MCF 10A (cell line): ENCODE data around the gene INIP. TPM values are rescaled to one million over a fixed set of nuclear protein-coding genes. Genes with fewer than 3 reads are reported as not detected.
A peak's percentile ranks its signal among the peaks of the same experiment; 100 is the strongest.

Experiments used
- BruUV-seq: library from RNA; stranded (reverse); fragments of 400-500 nt; replicated peaks from 2 replicates; lab custom pipeline; 2021; lab: Mats Ljungman, UMichigan
- CTCF ChIA-PET: fragments of 300-600 bp; sonication (Branson Sonifier 250); formaldehyde crosslinking; extraction: SDS; loops from one replicate; lab custom pipeline; 2021; ENCODE audit warnings: antibody characterized with exemption, inconsistent platforms; lab: Yijun Ruan, JAX
- POLR2A ChIA-PET: fragments of 300-600, 350-650 bp; sonication (Branson Sonifier 250); formaldehyde crosslinking; extraction: SDS; loops from one replicate; lab custom pipeline; 2020; ENCODE audit warnings: antibody characterized with exemption, inconsistent platforms; lab: Yijun Ruan, JAX
- DNase-seq: peaks from one replicate; pipeline ENCODE4 v3.0.0-alpha.2; 2018; ENCODE audit not compliant: unreplicated experiment
- H3K27ac Mint-ChIP-seq: one replicate; pipeline ENCODE4 v1.8.0; 2022; ENCODE audit warnings: mild to moderate bottlenecking, low read depth, mixed read lengths; ENCODE audit not compliant: unreplicated experiment
- H3K27me3 Mint-ChIP-seq: one replicate; pipeline ENCODE4 v1.8.0; 2022; ENCODE audit warnings: mixed read lengths; ENCODE audit not compliant: insufficient read depth, unreplicated experiment
- H3K36me3 Mint-ChIP-seq: one replicate; pipeline ENCODE4 v1.8.0; 2022; ENCODE audit warnings: mild to moderate bottlenecking, moderate library complexity, mixed read lengths; ENCODE audit not compliant: insufficient read depth, unreplicated experiment
- H3K4me1 Mint-ChIP-seq: one replicate; pipeline ENCODE4 v1.8.0; 2022; ENCODE audit warnings: mixed read lengths; ENCODE audit not compliant: insufficient read depth, unreplicated experiment
- H3K4me3 Mint-ChIP-seq: one replicate; pipeline ENCODE4 v1.8.0; 2022; ENCODE audit warnings: mild to moderate bottlenecking, moderate library complexity, mixed read lengths; ENCODE audit not compliant: unreplicated experiment
- H3K9me3 Mint-ChIP-seq: one replicate; pipeline ENCODE4 v1.8.0; 2022; ENCODE audit warnings: mixed read lengths; ENCODE audit not compliant: unreplicated experiment
- CTCF ChIP-seq: fragments of 200-600 bp; IDR thresholded peaks from one replicate; pipeline ENCODE4 v1.8.0; 2022; ENCODE audit warnings: antibody characterized with exemption, mild to moderate bottlenecking; ENCODE audit not compliant: unreplicated experiment
- intact Hi-C: fragments of 100-400 bp; cut with micrococcal nuclease; formaldehyde crosslinking; loops from 2 replicates; pipeline ENCODE4 v1.14.1; 2022
- total RNA-seq: library from RNA; stranded (reverse); gene quantifications from 2 replicates; pipeline ENCODE4 v1.2.3, GENCODE V29; 2022

Gene INIP
- total RNA-seq, 1 experiment from 2014 or later = 28.0 TPM

DNA sequence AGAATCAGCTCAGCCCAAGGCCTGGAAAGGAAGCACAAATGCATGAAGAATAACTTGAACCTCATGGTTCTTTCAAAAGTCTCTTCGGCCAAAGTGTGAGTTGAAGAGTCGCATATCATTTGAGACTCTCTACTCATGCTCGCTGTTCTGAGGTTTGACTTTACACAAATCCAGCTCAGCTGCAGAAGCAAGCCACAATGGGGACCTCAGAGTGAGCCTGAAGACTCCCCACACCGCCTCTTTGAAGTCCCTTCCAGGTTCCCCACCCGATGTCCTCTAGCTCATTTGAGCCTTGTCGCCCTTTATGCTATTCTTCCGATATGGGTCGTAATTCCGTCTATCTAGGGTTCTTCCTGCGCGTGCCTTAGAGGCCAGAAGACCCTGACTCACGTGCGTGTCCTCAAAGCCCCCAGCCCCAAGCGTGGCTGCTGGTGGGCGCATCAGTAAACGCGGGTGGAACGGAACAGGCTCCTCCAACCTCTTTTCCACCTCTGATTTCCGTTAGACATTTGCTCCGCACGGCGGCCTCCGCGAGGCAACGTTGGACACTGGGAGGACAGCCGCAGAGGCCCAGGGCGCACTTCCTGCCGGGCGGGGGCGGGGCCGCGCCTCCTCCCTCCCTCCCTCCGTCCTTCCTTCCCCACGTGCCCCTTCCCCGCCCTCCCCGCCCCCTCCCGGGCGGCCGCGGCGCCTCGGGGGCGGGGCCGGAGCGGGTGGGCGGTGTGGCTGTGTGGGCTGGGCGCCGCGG is 32.3 kb upstream of the INIP start, which contains the start of gene SNX30:
SNX30 (plus strand) TSS at position 745 of the 748 bp plus-strand sequence. CDS start 242 bp downstream, outside the sequence.
- peak; percentile 90 for DNase-seq
- Mint-ChIP-seq H3K27me3 (no peaks in the 10 kb centered on the region), H3K36me3 (no peaks in the 10 kb centered on the region), H3K4me1 (peaks cover 22% of the 10 kb centered on the region), H3K27ac (peak within 1 kb of the TSS; percentile 98), H3K9me3 (no peaks in the 10 kb centered on the region), H3K4me3 (peak within 1 kb of the TSS; percentile 98)
- intact Hi-C loops = loop anchor here (2.0 kb wide), 2 partner anchors 33 to 71 kb away; no protein-coding TSS in a partner anchor
- POLR2A ChIA-PET = interaction anchor here (0.6 to 3.2 kb wide), 9 partner anchors 32 to 1099 kb away, joined by 3 to 46 read pairs (median 4); partner anchors contain the start of genes HSDL2, INIP, KIAA1958 and PTBP3
- CTCF ChIA-PET = interaction anchor here (0.6 to 2.9 kb wide), 6 partner anchors 16 to 366 kb away, joined by 3 to 11 read pairs (median 4); no protein-coding TSS in a partner anchor
- TSS peak; percentile 70 for BruUV-seq
- TF ChIP-seq CTCF = no peak

DNA sequence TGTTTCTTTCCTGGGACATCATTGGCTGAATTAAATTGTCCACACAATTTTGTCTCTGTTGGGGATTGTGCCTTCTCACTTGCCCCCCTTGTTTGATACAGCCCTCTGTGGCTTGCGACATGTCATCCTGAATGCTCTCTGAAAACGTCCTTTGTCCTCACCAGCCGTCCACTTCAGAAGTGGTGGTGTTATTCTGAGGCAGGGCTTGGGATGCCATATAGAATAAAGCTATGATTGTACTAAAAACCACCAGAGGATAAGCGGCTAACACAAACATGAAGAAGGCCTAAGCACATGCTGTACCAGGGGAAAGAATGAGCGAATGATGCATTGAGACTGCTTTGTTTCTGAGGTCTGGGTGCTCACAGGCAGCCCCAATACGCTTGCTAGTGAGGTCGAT is 29.2 kb upstream of the INIP start:
- no peak for TF ChIP-seq CTCF
- H3K27ac Mint-ChIP-seq = no peak overlapping the region
- no TSS peak for BruUV-seq
- ChIA-PET POLR2A (interaction anchor here (0.6 to 1.0 kb wide), 2 partner anchors 29 to 1294 kb away, joined by 4 read pairs; partner anchors contain the start of gene INIP), CTCF (interaction anchor here (0.7 to 2.1 kb wide), 3 partner anchors 42 to 73 kb away, joined by 3 to 5 read pairs (median 3); no protein-coding TSS in a partner anchor)
- peaks cover 5% of the 10 kb centered on the region for H3K4me1 Mint-ChIP-seq
- H3K9me3 Mint-ChIP-seq = no peaks in the 10 kb centered on the region
- no peaks in the 10 kb centered on the region for H3K27me3 Mint-ChIP-seq
- no peak for DNase-seq
- intact Hi-C loops = no loop called here
- no peaks in the 10 kb centered on the region for H3K36me3 Mint-ChIP-seq
- no peak overlapping the region for H3K4me3 Mint-ChIP-seq

- ChIA-PET CTCF (interaction anchor here (0.8 to 1.1 kb wide), 2 partner anchors 16 to 646 kb away, joined by 3 read pairs; no protein-coding TSS in a partner anchor), POLR2A (interaction anchor here (0.6 kb wide), 1 partner anchor 336 kb away, joined by 3 read pairs; no protein-coding TSS in a partner anchor)
- Mint-ChIP-seq H3K9me3 (no peaks in the 10 kb centered on the region), H3K36me3 (no peaks in the 10 kb centered on the region), H3K27ac (no peak overlapping the region), H3K4me3 (no peak overlapping the region), H3K4me1 (peaks cover under 1% of the 10 kb centered on the region), H3K27me3 (no peaks in the 10 kb centered on the region)
- no peak for DNase-seq
- no TSS peak for BruUV-seq
- no peak for TF ChIP-seq CTCF
- intact Hi-C loops = no loop called here
Observed at GRCh38 chr9:112744177-112744576, 26.3 kb upstream of the INIP start.

- CTCF ChIA-PET = interaction anchor here (0.8 to 1.1 kb wide), 3 partner anchors 15 to 645 kb away, joined by 3 to 4 read pairs (median 3); no protein-coding TSS in a partner anchor
Observed at GRCh38 chr9:112743216-112743836, 25.4 kb upstream of the INIP start.

More at GRCh38 chr9:112743216-112743836, 25.4 kb upstream of the INIP start:
- no peak for TF ChIP-seq CTCF
- Mint-ChIP-seq H3K4me1 (no peaks in the 10 kb centered on the region), H3K9me3 (no peaks in the 10 kb centered on the region), H3K36me3 (no peaks in the 10 kb centered on the region), H3K4me3 (no peak overlapping the region), H3K27me3 (no peaks in the 10 kb centered on the region), H3K27ac (no peak overlapping the region)
- intact Hi-C loops = no loop called here
- POLR2A ChIA-PET = no interaction called here
- BruUV-seq = no TSS peak
- no peak for DNase-seq
